HG03575 (cell line): Measurements from ENCODE around the gene ROBO2.
"Not testable (repeated sequence)": the region's sequence is repeated elsewhere in the genome, so short reads cannot be mapped to it uniquely, and the experiment has no call there.

Experiments
- ATAC-seq: cut with Tn5 transposase; IDR thresholded peaks from one replicate; pipeline ENCODE4 v1.9.1; 2021; ENCODE audit not compliant: unreplicated experiment, insufficient number of reproducible peaks, low FRiP score; ENCODE audit errors: extremely low read depth

ROBO2 gene

GRCh38 chr3:77365152-77365551 is 325.3 kb downstream of the ROBO2 start:
- ATAC-seq = no peak

DNA sequence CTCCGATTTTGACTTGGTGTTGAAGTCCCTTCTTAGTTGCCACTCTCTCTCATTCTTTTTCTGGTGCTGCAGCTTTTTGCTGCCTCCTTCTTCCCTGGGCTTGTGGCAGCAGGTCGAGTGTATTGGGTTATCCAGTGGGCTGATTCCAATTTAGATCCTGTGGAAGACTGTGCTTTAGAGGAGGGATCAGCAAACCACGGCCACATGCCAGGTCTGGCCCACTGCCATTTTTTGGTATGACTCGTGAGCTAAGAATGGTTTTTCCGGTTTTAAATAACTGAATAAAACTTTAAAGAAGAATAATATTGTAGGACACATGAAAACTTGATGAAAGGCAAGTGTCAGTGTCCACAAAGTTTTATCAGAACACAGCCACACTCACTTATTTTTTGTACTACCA is 330.5 kb downstream of the ROBO2 start:
- ATAC-seq = no peak

GRCh38 chr3:77372018-77372417 is 332.1 kb downstream of the ROBO2 start:
- no peak for ATAC-seq

- ATAC-seq = no peak
Measured at GRCh38 chr3:77372634-77373346, 332.9 kb downstream of the ROBO2 start.

- no peak for ATAC-seq
Measured at GRCh38 chr3:77373619-77374018, 333.7 kb downstream of the ROBO2 start.

GRCh38 chr3:77376511-77376910 is 336.6 kb downstream of the ROBO2 start:
- no peak for ATAC-seq

GRCh38 chr3:77377717-77378116 is 337.8 kb downstream of the ROBO2 start:
- ATAC-seq = no peak

DNA sequence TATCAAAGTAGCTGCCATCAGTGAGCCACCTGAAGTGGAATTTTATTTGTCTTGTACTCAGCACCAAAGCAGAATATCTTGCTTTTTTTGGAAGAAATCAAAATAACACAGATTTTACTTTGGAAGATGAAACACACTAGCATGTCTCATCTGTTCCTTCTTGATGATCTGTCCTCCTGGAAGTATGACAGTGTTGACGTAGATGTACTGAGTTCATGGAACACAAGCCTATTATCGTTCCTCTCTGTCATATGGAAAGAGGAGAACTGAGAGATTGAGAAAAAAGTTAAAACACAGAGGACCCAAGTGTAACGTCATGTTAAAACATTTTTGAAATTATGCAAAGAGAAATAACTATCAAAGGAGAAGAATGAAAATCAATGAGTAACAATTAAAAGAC is 340.2 kb downstream of the ROBO2 start:
- ATAC-seq = no peak

GRCh38 chr3:77381431-77381830 is 341.5 kb downstream of the ROBO2 start:
- ATAC-seq = no peak

- ATAC-seq = no peak
Measured at GRCh38 chr3:77392181-77392580, 352.3 kb downstream of the ROBO2 start.

DNA sequence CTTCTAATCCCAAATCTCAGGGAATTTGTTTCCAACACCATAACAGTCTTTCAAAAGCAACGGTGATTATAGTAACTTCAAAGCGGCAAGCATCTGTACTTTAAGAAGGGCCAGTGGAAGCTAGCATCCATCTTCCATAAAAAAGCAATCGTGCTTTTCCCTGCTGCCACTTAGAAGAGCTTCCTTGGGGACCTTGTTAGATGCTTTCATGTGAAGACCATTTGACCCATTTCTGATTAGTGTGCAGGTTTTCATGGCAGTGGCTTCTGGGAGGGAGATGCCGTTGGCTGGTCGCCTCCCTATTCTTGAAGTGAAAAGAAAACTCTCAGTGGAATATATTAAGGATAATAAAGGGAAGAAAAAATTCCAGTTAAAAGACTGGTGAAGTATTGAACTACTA is 354.1 kb downstream of the ROBO2 start:
- ATAC-seq = no peak

DNA sequence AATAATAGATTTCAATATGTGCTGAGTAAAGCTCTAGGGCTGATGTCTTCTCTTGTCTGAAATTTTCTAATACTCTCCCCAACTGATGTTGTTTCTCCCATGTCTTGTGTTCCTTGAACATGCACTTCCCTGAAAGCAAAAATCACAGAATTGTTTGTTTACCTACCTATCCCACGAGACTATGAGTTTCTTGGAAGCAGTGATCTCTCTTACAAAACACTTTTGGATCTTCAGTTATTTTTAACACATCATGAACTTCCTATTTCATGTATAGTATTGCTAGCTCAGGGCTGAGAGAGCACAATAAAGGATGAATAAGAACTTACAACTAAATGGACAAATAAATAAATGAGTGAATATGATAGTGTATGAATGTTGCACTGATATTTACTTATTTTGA is 365.0 kb downstream of the ROBO2 start:
- ATAC-seq = no peak

DNA sequence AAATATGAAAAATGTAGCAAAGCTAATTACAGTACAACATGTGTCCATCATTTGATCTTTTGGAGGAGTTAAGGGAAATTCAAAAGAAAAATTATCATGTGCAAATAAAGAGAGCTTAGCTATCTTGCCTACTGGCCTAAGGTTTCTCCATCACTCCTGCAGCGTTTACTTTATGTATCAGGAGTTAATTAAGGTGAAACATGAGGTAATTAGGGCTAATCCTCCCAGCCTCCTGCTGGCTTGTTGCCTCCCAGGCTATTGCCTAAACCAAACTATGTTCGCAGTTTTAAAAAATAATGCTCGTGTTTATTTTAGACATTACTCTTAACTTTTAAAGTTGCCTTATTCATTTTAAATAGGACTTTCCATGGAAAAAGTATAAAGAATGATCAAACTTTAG is 367.5 kb downstream of the ROBO2 start:
- ATAC-seq = no peak

GRCh38 chr3:77410334-77410733 is 370.4 kb downstream of the ROBO2 start:
- not testable (repeated sequence) for ATAC-seq

- no peak for ATAC-seq
Measured at GRCh38 chr3:77411334-77411733, 371.4 kb downstream of the ROBO2 start.

DNA sequence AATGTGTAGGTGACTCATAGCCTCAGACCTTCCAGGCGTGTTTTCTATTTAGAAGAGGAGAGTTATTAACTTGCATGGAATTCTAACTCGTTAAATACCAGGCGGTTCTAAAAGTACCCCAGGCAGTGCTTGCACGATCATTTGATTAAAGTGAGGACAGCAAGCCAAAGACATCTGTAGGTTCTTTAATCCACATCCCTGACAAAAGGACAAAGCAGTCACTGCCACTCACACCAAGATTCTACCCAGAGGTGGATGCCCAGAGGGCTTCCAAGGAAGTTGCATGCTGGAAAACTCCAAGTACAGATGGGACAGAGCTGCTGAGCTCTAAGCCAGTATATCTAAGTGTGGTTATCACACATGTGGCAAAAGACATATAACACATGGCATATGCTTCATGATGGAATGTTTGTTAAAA is 372.1 kb downstream of the ROBO2 start:
- ATAC-seq = no peak

DNA sequence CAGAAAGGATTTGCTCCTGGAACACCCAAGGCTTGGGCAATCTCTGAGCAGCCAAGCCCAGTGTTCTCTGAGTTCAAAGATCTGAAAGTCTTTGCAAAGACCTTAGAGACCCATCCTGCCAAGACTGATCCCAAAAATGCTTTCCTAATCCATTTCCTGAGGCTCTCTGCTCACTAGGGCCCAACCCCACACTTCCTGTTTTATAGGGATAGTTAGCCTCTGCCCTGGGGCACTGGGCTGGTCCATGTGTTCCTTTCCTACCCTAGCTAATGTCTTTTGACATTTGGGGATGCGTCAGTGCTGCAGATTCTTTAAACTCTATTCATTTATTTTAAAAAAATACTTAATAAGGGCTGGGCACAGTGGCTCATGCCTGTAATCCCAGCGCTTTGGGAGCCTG is 372.7 kb downstream of the ROBO2 start:
- ATAC-seq = no peak

- no peak for ATAC-seq
Measured at GRCh38 chr3:77414881-77415280, 375.0 kb downstream of the ROBO2 start.

- no peak for ATAC-seq
Measured at GRCh38 chr3:77420336-77420735, 380.4 kb downstream of the ROBO2 start.

DNA sequence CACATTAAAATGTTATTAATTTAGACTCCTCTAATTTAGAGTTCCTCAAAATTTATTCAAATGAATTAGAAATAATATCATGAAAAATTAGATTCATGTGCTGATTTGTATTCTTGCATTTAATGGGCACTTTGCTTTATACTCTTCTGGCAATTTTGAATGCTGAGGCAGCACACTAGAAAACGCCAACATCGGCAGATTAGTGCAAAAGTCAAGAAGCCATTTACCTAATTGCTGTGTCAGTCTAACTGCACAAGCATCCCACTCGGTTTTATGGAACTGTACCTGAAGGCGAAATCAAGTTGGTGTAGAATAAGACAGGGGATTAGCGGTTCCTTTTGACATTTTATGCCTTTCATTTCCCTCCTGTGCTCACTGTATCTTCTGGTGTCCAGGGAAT is 382.0 kb downstream of the ROBO2 start:
- no peak for ATAC-seq

- no peak for ATAC-seq
Measured at GRCh38 chr3:77426531-77426930, 386.6 kb downstream of the ROBO2 start.
